ENCODE results near the gene FUT3.
"Not testable (repeated sequence)": the region's sequence is repeated elsewhere in the genome, so short reads cannot be mapped to it uniquely, and the experiment has no call there.

The FUT3 gene

GRCh38 chr19:5844456-5845433 lies 6.5 kb downstream of the FUT3 start:
- Histone ChIP-seq H3K9me3 (ENCODE audit: control insufficient read depth, insufficient read depth, low read length) (no peaks in the 10 kb centered on the region), H3K4me1 (ENCODE audit: insufficient read depth, low read length) (no peaks in the 10 kb centered on the region), H3K36me3 (ENCODE audit: insufficient read depth, low read length) (no peaks in the 10 kb centered on the region), H3K9ac (ENCODE audit: low read depth, low read length) (no peak overlapping the region)

DNA sequence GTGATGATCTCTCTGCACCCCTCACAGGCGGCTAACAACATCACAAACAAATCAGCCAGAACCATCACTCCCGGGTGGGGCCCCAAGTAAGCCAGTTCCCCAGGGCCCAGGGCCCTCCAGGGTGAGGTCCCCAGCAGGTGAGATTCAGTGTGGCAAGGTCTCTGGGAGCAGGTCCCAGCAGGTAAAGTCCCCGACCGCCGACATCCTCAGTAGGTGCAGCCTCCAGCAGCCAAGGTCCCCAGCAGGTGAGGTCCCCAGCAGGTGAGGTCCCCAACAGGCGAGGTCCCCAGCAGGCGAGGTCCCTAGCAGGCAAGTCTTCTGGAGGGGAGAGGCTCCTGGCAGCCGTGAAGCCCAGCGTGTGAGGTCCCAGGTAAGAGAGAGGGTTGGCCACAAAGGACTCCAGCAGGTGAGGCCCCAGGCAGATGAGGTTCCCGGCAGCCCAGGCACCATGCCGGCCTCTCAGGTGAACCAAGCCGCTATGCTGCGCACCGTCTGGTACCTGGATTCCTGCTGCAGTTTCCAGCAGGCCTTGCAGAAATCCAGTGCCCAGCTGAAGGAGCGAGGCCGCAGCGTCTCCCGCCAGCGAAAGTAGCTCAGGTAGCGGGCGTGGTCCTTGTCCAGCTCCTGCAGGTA lies 7.8 kb downstream of the FUT3 start:
- no peak overlapping the region for H3K9ac ChIP-seq (ENCODE audit: low read depth, low read length)
- no peaks in the 10 kb centered on the region for H3K9me3 ChIP-seq (ENCODE audit: control insufficient read depth, insufficient read depth, low read length)
- no peaks in the 10 kb centered on the region for H3K36me3 ChIP-seq (ENCODE audit: insufficient read depth, low read length)
- H3K4me1 ChIP-seq (ENCODE audit: insufficient read depth, low read length): no peaks in the 10 kb centered on the region

DNA sequence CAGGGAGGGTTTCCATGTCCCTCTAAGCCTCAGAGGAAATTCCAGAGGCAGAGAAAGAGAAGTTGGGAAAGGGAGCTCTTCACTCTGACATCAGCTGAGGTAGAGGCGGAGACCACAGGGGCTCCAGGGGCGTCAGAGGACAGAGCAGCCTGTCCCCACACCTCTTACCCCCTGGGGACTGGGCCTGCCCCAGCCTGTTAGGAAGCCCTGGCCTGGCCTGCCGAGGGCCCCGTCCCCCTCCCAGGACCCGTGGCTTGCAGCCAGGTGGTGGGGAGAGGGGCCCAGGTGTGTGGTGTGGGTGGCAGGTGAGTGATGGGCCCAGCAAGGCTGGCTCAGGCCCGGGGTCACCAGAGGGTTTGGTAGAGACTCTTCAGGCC lies 9.5 kb downstream of the FUT3 start:
- H3K4me1 ChIP-seq (ENCODE audit: insufficient read depth, low read length); H3K36me3 ChIP-seq (ENCODE audit: insufficient read depth, low read length); H3K9me3 ChIP-seq (ENCODE audit: control insufficient read depth, insufficient read depth, low read length); H3K9ac ChIP-seq (ENCODE audit: low read depth, low read length): not testable (repeated sequence)

DNA sequence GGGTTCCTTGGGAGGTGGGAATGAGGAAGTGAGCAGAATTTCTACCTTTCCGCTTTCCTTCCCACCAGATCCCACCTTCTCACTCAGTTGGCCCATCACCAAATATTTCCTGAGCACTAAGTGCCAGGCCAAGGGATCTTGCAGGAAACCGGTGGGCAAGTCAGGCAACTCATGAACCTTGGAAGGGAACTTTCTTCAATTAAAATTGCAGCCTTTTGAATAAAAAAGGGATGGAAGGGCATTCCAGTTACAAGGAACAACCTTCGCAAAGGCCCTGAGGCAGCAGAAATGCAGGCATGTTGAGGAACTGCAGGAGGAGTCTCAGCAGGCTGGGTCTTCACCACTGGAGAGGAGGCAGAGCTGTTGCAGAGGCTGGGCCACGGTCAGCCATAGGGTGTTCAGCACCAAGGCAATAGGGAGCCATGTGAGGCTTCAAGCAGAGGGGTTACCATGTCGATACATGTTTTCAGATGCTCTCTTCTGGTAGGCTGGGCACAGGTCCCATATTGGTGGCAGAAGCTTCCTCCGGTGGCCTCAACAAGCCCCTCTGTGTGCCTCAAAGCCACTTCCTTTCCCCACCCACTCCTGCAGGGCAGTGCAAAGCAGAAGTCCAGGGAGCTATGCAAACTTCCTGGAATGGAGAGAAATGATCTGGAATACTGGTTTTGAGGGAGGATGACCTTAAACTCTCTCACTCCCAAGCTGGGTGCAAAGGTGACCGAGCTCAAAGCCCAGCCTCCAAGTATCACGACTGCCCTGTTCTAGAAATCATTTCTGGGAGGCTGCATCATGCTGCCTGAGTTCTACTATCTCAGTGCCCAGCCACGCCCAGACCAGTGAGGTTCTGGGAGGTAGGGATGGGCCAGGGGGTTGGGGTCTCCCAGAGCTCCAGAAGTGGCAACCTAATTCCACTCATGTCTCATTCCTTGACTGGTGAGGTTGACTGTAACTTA lies 11.9 kb downstream of the FUT3 start, which contains the start of gene FUT6:
Gene FUT6 (minus strand): TSS at position 638 of the 953 bp plus-strand sequence. CDS start 7,135 bp downstream, outside the sequence.
- no peaks in the 10 kb centered on the region for H3K36me3 ChIP-seq (ENCODE audit: insufficient read depth, low read length)
- no peaks in the 10 kb centered on the region for H3K4me1 ChIP-seq (ENCODE audit: insufficient read depth, low read length)
- H3K9ac ChIP-seq (ENCODE audit: low read depth, low read length): no peak within 1 kb of the TSS
- H3K9me3 ChIP-seq (ENCODE audit: control insufficient read depth, insufficient read depth, low read length): no peaks in the 10 kb centered on the region

- H3K36me3 ChIP-seq (ENCODE audit: insufficient read depth, low read length): no peaks in the 10 kb centered on the region
- H3K9ac ChIP-seq (ENCODE audit: low read depth, low read length): no peak overlapping the region
- H3K4me1 ChIP-seq (ENCODE audit: insufficient read depth, low read length): no peaks in the 10 kb centered on the region
- H3K9me3 ChIP-seq (ENCODE audit: control insufficient read depth, insufficient read depth, low read length): no peaks in the 10 kb centered on the region
Measured at GRCh38 chr19:5838353-5839064, 12.7 kb downstream of the FUT3 start.

GRCh38 chr19:5837761-5838352 lies 13.4 kb downstream of the FUT3 start:
- no peaks in the 10 kb centered on the region for H3K4me1 ChIP-seq (ENCODE audit: insufficient read depth, low read length)
- no peaks in the 10 kb centered on the region for H3K9me3 ChIP-seq (ENCODE audit: control insufficient read depth, insufficient read depth, low read length)
- no peak overlapping the region for H3K9ac ChIP-seq (ENCODE audit: low read depth, low read length)
- H3K36me3 ChIP-seq (ENCODE audit: insufficient read depth, low read length): no peaks in the 10 kb centered on the region

DNA sequence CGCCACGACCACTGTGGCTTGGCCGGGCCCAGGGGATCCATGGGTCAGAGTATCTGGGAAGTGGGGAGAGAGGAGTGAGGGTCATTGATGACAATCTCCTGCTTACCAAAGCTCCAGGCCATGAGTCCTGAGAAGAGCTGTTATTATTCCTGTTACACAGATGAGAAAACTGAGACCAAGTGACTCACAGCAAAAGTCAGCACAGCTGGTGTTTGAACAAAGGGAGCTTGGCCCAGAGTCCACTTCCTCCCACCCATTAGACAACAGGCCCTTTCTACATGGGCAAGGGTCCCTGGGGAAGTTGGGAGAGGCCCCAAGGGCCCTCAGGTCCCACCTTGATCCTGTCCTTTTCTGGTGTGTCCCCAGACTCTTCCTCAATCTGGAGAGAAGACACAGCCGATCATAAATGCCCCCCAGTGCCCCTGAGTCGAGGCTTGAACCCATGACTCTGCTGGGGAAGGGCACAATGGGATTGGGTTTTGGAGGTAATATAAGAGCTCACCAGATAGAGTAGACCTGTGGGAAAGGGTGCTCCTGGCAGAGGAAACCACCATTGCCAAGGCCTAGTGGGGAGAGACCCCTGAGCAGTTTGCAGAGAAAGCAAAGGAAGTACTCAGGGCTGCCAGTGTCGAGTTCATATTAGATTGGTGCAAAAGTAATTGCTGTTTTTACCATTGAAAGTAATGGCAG lies 18.6 kb downstream of the FUT3 start:
- H3K4me1 ChIP-seq (ENCODE audit: insufficient read depth, low read length): no peaks in the 10 kb centered on the region
- no peaks in the 10 kb centered on the region for H3K36me3 ChIP-seq (ENCODE audit: insufficient read depth, low read length)
- H3K9me3 ChIP-seq (ENCODE audit: control insufficient read depth, insufficient read depth, low read length): no peaks in the 10 kb centered on the region
- no peak overlapping the region for H3K9ac ChIP-seq (ENCODE audit: low read depth, low read length)

DNA sequence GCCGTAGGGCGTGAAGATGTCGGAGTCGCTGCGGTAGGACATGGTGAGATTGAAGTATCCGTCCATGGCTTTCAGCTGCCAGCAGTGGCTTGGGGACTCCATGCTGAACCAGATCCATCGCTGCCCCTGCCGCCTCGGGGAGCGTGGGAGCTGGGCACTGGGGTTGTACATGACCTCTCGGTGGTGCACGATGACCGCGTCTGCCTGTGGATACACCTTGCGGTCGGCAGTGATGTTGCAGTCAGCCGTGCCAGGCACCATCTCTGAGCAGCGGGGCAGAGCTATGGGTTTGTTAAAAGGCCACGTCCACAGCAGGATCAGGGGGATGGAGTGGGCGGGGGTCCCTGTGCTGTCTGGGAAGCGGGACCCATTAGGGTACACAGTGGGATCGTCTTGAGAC lies 19.2 kb downstream of the FUT3 start:
- H3K36me3 ChIP-seq (ENCODE audit: insufficient read depth, low read length): no peaks in the 10 kb centered on the region
- no peaks in the 10 kb centered on the region for H3K4me1 ChIP-seq (ENCODE audit: insufficient read depth, low read length)
- no peak overlapping the region for H3K9ac ChIP-seq (ENCODE audit: low read depth, low read length)
- H3K9me3 ChIP-seq (ENCODE audit: control insufficient read depth, insufficient read depth, low read length): no peaks in the 10 kb centered on the region

DNA sequence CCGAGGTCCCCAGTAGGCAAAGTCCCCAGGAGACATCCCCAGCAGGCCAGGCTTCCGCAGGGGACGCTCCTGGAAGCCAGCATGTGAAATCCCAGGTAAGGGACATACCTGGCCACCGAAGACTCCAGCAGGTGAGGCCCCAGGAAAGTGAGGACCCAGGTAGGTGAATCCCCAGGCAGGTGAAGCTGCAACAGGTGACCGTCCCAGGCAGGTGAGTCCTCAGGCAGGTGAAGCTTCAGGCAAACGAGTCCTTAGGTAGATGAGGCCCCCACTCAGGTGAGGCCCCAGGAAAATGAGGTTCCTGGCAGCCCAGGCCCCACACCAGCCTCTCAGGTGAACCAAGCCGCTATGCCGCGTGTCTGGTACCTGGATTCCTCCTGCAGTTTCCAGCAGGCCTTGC lies 20.1 kb downstream of the FUT3 start:
- H3K4me1 ChIP-seq (ENCODE audit: insufficient read depth, low read length): peaks cover 2% of the 10 kb centered on the region; the same call in 1 of the 2 replicates
- no peaks in the 10 kb centered on the region for H3K9me3 ChIP-seq (ENCODE audit: control insufficient read depth, insufficient read depth, low read length)
- no peak overlapping the region for H3K9ac ChIP-seq (ENCODE audit: low read depth, low read length)
- no peaks in the 10 kb centered on the region for H3K36me3 ChIP-seq (ENCODE audit: insufficient read depth, low read length)

DNA sequence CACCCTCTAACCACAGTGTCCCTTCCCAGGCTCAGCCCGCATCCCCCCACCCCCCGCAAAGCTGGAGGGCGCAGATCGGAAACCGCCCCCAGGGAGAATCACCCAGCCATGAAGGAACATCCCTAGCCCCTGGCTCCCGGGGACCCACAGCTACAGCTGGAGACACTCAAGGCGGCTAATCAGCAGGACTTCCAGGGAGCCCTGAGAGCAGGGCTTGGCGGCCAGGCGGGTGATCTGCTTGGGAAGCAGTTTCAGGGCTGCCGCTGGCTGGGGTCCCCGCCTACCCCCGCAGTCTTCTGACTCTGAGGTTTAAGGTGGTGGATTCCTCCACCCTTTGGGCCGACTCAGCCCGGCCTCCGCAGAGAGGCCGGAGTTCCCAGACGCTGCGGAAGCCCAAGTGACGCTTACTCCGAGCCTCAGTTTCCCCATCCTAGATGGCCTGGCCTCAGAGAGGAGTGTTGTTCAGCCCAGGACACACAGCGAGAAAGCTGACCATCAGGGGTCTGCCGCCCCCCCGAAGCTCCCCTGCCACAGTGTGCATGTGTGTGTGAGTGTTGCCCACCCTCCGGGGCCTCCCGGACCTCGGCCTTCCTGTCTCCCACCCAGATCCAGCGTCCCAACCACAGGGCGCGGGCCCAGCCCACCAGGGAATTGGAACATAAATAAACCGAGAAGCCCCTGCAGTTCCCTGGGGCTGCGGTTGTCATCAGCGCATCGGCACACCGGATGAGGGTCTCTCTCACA lies 21.5 kb downstream of the FUT3 start:
- H3K9ac ChIP-seq (ENCODE audit: low read depth, low read length): peak overlapping the region; percentile 82; the same call in 1 of the 2 replicates
- H3K4me1 ChIP-seq (ENCODE audit: insufficient read depth, low read length): peaks cover 3% of the 10 kb centered on the region; the same call in 1 of the 2 replicates
- no peaks in the 10 kb centered on the region for H3K9me3 ChIP-seq (ENCODE audit: control insufficient read depth, insufficient read depth, low read length)
- no peaks in the 10 kb centered on the region for H3K36me3 ChIP-seq (ENCODE audit: insufficient read depth, low read length)

DNA sequence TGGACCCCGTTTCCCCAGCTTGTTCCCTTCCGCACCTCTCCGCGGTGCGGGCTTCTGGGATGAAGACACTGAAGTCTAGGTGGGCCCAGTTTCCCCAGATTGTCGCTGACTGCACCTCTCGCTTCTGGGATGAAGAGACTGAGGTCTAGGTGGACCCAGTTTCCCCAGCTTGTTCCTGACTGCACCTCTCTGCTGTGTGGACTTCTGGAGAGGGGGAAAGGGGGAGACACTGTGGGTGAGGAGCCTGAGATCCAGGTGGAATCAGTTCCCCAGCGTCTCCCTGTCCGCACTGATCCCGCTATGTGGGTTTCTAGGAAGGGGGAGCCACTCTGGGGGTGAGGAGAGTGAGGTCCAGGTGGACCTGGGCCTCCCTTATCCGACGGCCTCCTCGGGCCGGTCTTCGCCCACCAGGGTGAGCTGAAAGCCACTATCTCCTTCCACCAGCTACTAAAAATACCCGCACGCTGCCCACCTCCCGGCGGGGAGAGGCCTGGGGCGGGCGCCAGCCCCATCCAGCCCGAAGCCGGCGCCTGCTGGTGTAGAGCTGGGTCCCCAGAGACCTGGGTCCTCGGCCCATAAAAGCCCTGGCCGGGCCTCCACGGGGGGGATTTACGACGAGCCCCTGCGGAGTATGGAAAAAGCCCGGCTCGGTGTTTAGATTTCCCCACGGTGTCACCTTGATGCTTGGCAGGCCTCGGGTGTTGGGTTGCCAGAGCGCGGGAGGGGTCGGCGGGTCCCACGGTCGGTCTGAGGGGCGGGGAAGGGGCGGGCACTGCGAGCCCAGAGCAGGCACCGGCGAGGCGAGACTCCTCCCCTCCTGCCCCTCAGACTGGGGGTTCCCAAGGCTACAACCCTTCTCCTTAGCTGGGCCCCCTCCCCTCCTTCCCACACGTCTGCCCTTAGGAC lies 22.3 kb downstream of the FUT3 start:
- Histone ChIP-seq H3K4me1 (ENCODE audit: insufficient read depth, low read length) (peaks cover 3% of the 10 kb centered on the region; the same call in 1 of the 2 replicates), H3K9me3 (ENCODE audit: control insufficient read depth, insufficient read depth, low read length) (no peaks in the 10 kb centered on the region), H3K9ac (ENCODE audit: low read depth, low read length) (peak overlapping the region; percentile 82), H3K36me3 (ENCODE audit: insufficient read depth, low read length) (no peaks in the 10 kb centered on the region)

Data from ES-I3 (cell line).